ENCODE measurements around the gene CCDC77. TPM values are rescaled to one million over a fixed set of nuclear protein-coding genes. Genes with fewer than 3 reads are reported as not detected.

The CCDC77 gene
- polyA plus RNA-seq, 1 donor: 9.5 TPM

DNA sequence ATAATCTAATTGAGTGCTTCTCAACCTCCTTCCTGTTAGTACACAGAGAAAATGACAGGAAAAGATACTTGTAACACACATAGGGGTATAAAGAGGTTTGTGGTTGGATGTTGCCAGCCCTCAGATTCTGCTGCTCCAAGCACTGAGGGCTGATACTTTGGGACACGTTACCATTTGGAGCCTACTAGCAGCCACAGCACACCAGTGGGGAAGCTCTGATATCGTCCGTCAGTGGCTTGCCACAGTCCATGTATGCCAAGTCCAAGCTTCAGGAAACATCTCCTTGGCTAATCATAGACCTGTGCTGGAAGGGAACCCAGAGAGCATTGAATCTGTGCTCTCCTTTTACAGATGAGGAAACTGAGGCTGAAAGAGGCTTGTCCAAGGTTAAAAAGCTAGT lies 80.6 kb downstream of the CCDC77 start:
- no peak for DNase-seq

DNA sequence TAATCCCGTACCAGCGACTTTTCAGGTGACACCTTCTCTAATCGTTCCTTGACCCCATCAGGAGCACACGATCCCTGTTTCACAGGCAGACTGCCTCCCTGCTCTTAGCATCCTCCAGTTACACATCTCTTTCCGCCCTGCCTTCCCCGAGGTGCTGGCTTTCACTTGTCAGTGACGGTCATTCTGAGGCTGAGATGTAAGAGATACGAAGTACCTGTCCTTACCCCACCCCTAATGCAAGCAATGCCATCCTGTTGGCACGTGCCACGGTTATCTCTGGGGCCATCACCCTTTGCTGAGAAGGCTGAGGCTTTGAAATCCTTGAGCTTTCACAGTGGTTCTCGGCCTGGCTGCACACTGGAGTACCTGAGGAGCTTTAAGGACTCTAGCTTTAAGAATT lies 82.7 kb downstream of the CCDC77 start:
- DNase-seq: no peak

DNA sequence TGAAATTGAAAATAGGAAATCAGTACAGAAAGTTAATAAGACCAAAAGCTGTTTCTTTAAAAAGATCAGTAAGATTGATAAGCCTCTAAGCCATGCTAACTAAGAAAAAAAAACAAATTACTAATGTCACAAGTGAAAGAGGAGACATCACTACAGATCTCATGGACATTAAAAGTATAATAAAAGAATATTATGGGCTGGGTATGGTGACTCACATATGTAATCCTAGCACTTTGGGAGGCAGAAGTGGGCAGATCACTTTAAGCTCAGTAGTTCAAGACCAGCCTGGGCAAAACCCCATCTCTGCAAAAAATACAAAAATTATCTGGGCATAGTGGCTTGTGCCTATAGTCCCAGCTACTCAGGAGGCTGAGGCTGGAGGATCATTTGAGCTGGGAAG lies 88.8 kb downstream of the CCDC77 start:
- no peak for DNase-seq

Other genes starting within 250 kb of the CCDC77 start
- 0.75 TPM for gene SLC6A12, start 187.5 kb upstream of the CCDC77 start, polyA plus RNA-seq (ENCODE audit: insufficient read length)
- 6.3 TPM for gene SLC6A13, start 138.8 kb upstream of the CCDC77 start, polyA plus RNA-seq (ENCODE audit: insufficient read length)
- gene KDM5A, start 12.3 kb upstream of the CCDC77 start, polyA plus RNA-seq (ENCODE audit: insufficient read length): 26.0 TPM
- 12.9 TPM for gene B4GALNT3, start 58.3 kb downstream of the CCDC77 start, polyA plus RNA-seq (ENCODE audit: insufficient read length)